CD4-positive, alpha-beta T cell (primary cell): Measurements from ENCODE around the gene LBX2. TPM values are rescaled to one million over a fixed set of nuclear protein-coding genes. Genes with fewer than 3 reads are reported as not detected.
"Not testable (repeated sequence)": the region's sequence is repeated elsewhere in the genome, so short reads cannot be mapped to it uniquely, and the experiment has no call there.

Experiments used
- ATAC-seq: fragments of 200-7000 bp; cut with Tn5 transposase; one replicate; pipeline ENCODE4 v1.10.0; 2022; ENCODE audit warnings: mild to moderate bottlenecking; ENCODE audit not compliant: poor library complexity
- CTCF ChIA-PET: fragments of 350-600 bp; sonication (Branson Sonifier 250); formaldehyde crosslinking; loops from one replicate; lab custom pipeline; 2021; ENCODE audit warnings: antibody characterized with exemption, inconsistent platforms; lab: Charles Lee
- POLR2A ChIA-PET: fragments of 350-600 bp; sonication (Branson Sonifier 250); formaldehyde crosslinking; loops from one replicate; lab custom pipeline; 2021; ENCODE audit warnings: antibody characterized with exemption, inconsistent platforms; lab: Charles Lee
- DNase-seq, 14 experiments: peaks; one replicate each; pipeline ENCODE4 v3.0.0-alpha.2; 2013 to 2020; ENCODE audit warnings: mixed read lengths in 2 of 14
- H3K27ac ChIP-seq, 2 donors: one replicate each; pipeline versions ENCODE4 v1.5.1 to v1.7.0; 2013; ENCODE audit warnings: low read length in 2 of 2, low read depth in 1 of 2, mild to moderate bottlenecking in 1 of 2
- H3K27me3 ChIP-seq, 2 experiments: 1 replicate in 1 of 2; 2 replicates in 1 of 2; pipeline versions ENCODE4 v1.6.1 to v1.7.0; 2013; ENCODE audit warnings: low read length in 2 of 2, control low read depth in 1 of 2, mild to moderate bottlenecking in 1 of 2, moderate library complexity in 1 of 2; ENCODE audit not compliant: insufficient read depth in 2 of 2, control insufficient read depth in 1 of 2
- H3K36me3 ChIP-seq: one replicate; pipeline ENCODE4 v1.6.1; 2013; ENCODE audit warnings: low read length, control low read depth; ENCODE audit not compliant: insufficient read depth
- H3K4me1 ChIP-seq: one replicate; pipeline ENCODE4 v1.6.1; 2013; ENCODE audit warnings: low read length, control low read depth; ENCODE audit not compliant: insufficient read depth
- H3K4me3 ChIP-seq: one replicate; pipeline ENCODE4 v1.5.1; 2013; ENCODE audit warnings: mild to moderate bottlenecking, low read length, moderate library complexity
- H3K9me3 ChIP-seq, 2 experiments: 1 replicate in 1 of 2; 2 replicates in 1 of 2; pipeline versions ENCODE4 v1.6.1 to v1.7.0; 2013; ENCODE audit warnings: low read length in 2 of 2, mild to moderate bottlenecking in 2 of 2, control low read depth in 1 of 2, moderate library complexity in 1 of 2; ENCODE audit not compliant: control insufficient read depth in 1 of 2, insufficient read depth in 1 of 2
- H3K27ac Mint-ChIP-seq: one replicate; pipeline ENCODE4 v1.8.0; 2020; ENCODE audit warnings: mixed read lengths
- H3K27me3 Mint-ChIP-seq: one replicate; pipeline ENCODE4 v1.8.0; 2021; ENCODE audit warnings: mixed read lengths
- H3K36me3 Mint-ChIP-seq: one replicate; pipeline ENCODE4 v1.8.0; 2021; ENCODE audit warnings: low read depth, mixed read lengths
- H3K4me1 Mint-ChIP-seq: one replicate; pipeline ENCODE4 v1.8.0; 2021; ENCODE audit warnings: low read depth, mixed read lengths
- H3K4me3 Mint-ChIP-seq: one replicate; pipeline ENCODE4 v1.8.0; 2020; ENCODE audit warnings: mild to moderate bottlenecking, mixed read lengths
- H3K9me3 Mint-ChIP-seq: one replicate; pipeline ENCODE4 v1.8.0; 2020; ENCODE audit warnings: mixed read lengths
- CTCF ChIP-seq: fragments of 200-600 bp; IDR thresholded peaks from one replicate; pipeline ENCODE4 v1.8.0; 2022; ENCODE audit warnings: antibody characterized with exemption, mild to moderate bottlenecking
- intact Hi-C, 2 experiments: fragments of 100-400 bp; cut with DNase I in 1 of 2; cut with micrococcal nuclease in 1 of 2; formaldehyde crosslinking; loops; one replicate each; pipeline versions ENCODE4 v1.15.1 to v1.9.0; 2023 to 2025; cut with DNase I, micrococcal nuclease
- total RNA-seq, 174 experiments: library from RNA in 2 of 174; stranded (reverse) in 2 of 174; gene quantifications; one replicate each; pipeline ENCODE4 v1.2.3 and lab custom pipeline; 2021 to 2026

LBX2 gene
- total RNA-seq, 2 experiments from 2014 or later: not detected

GRCh38 chr2:74471332-74472065 is 27.9 kb downstream of the LBX2 start:
- H3K4me1 Mint-ChIP-seq: peaks cover 25% of the 10 kb centered on the region
- ATAC-seq: no peak
- intact Hi-C loops: loop anchor here (1.0 to 5.0 kb wide), 6 partner anchors 11 to 79 kb away; partner anchors contain the start of genes C2orf81 (in 1 of the 2), CCDC142 (in 1 of the 2), INO80B (in 1 of the 2) and TTC31 (in 1 of the 2)
- peak overlapping the region; percentile 85 to 91 for H3K27ac ChIP-seq
- peak overlapping the region; percentile 95 for H3K4me3 Mint-ChIP-seq
- peaks cover 30% of the 10 kb centered on the region for H3K4me1 ChIP-seq
- ChIA-PET CTCF (interaction anchor here (0.6 to 2.1 kb wide), 4 partner anchors 13 to 692 kb away, joined by 3 to 8 read pairs (median 4); partner anchors contain the start of genes DUSP11, INO80B and WBP1), POLR2A (interaction anchor here (1.2 to 9.1 kb wide), 6 partner anchors 10 to 59 kb away, joined by 5 to 225 read pairs (median 15); partner anchors contain the start of genes AUP1, C2orf81, CCDC142 and HTRA2)
- no peaks in the 10 kb centered on the region for H3K9me3 Mint-ChIP-seq
- peak overlapping the region; percentile 96 for H3K27ac Mint-ChIP-seq
- peaks cover 19% of the 10 kb centered on the region for H3K36me3 ChIP-seq
- H3K4me3 ChIP-seq: peak overlapping the region; percentile 80
- peaks cover 34% of the 10 kb centered on the region for H3K36me3 Mint-ChIP-seq
- H3K27me3 ChIP-seq: no peaks in the 10 kb centered on the region
- peak in 1 of 14 experiments; percentile 21 for DNase-seq
- no peaks in the 10 kb centered on the region for H3K27me3 Mint-ChIP-seq
- H3K9me3 ChIP-seq: no peaks in the 10 kb centered on the region
- no peak for TF ChIP-seq CTCF

- H3K4me3 ChIP-seq, H3K9me3 Mint-ChIP-seq, DNase-seq, H3K27ac ChIP-seq, H3K9me3 ChIP-seq, H3K27me3 Mint-ChIP-seq, H3K27me3 ChIP-seq, ATAC-seq: not testable (repeated sequence)
- ChIA-PET CTCF (interaction anchor here (0.6 to 1.0 kb wide), 2 partner anchors 13 to 691 kb away, joined by 3 read pairs; partner anchors contain the start of genes DUSP11 and WBP1), POLR2A (interaction anchor here (3.8 to 9.1 kb wide), 2 partner anchors 11 to 14 kb away, joined by 86 to 225 read pairs; partner anchors contain the start of genes CCDC142, INO80B, TTC31 and WBP1)
- Histone ChIP-seq H3K4me1 (peaks cover 35% of the 10 kb centered on the region), H3K36me3 (peaks cover 17% of the 10 kb centered on the region)
- Mint-ChIP-seq H3K4me1 (peaks cover 30% of the 10 kb centered on the region), H3K36me3 (peaks cover 34% of the 10 kb centered on the region), H3K27ac (peak overlapping the region; percentile 83), H3K4me3 (peak overlapping the region; percentile 79)
- intact Hi-C loops: loop anchor here (5.0 kb wide), 2 partner anchors 48 to 78 kb away; partner anchors contain the start of genes C2orf81 (in 1 of the 2) and WDR54 (in 1 of the 2)
Observed at GRCh38 chr2:74470742-74471141, 28.7 kb downstream of the LBX2 start.

- H3K4me3 ChIP-seq: peak overlapping the region; percentile 81
- ATAC-seq: no peak
- ChIA-PET POLR2A (interaction anchor here (0.7 to 1.8 kb wide), 2 partner anchors 9 to 46 kb away, joined by 4 to 12 read pairs; partner anchors contain the start of gene INO80B), CTCF (interaction anchor here (1.3 kb wide), 1 partner anchor 11 kb away, joined by 4 read pairs; no protein-coding TSS in a partner anchor)
- Mint-ChIP-seq H3K27ac (peak overlapping the region; percentile 97), H3K4me3 (peak overlapping the region; percentile 82), H3K4me1 (peaks cover 30% of the 10 kb centered on the region), H3K36me3 (peaks cover 16% of the 10 kb centered on the region), H3K27me3 (no peaks in the 10 kb centered on the region), H3K9me3 (no peaks in the 10 kb centered on the region)
- TF ChIP-seq CTCF: no peak
- intact Hi-C loops: no loop called here
- H3K9me3 ChIP-seq: no peaks in the 10 kb centered on the region
- H3K27me3 ChIP-seq: no peaks in the 10 kb centered on the region
- H3K36me3 ChIP-seq: peaks cover 25% of the 10 kb centered on the region
- H3K27ac ChIP-seq: peak overlapping the region in 1 of 2 donors; percentile 80
- peak in 1 of 14 experiments; percentile 36 for DNase-seq
- H3K4me1 ChIP-seq: peaks cover 24% of the 10 kb centered on the region
Observed at GRCh38 chr2:74464406-74464805, 35.0 kb downstream of the LBX2 start.
